ENCODE data around the gene CST11.

The CST11 gene

DNA sequence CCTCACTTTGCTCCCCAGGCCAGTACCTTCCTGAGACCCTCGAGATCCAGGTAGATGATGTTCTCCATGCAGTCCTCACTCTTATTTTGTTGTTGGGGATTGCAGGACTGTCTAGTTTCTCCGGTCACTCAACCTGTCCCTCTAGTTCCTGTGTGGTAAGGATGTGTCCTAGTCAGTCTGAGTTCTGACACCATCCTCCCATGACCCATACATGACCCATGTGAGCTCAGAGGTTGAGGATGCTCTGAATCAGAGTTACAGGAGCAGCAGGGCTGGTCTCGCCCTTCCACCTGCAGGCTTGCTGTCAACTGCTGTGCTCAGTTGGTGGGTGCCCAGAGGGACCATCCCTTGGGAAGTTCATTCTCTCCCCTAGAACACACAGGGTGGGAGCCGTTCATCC, 26.4 kb upstream of the CST11 start:
- Histone ChIP-seq H3K9me2 (ENCODE audit: low read depth, low read length) (no peaks in the 10 kb centered on the region), H3K4me3 (ENCODE audit: low read depth, low read length, poor library complexity, severe bottlenecking) (no peak overlapping the region), H3K4me1 (ENCODE audit: insufficient read depth, low read length, severe bottlenecking) (no peaks in the 10 kb centered on the region), H2AFZ (ENCODE audit: low read length) (no peak overlapping the region), H3K9ac (ENCODE audit: low read length) (no peak overlapping the region), H3K4me2 (ENCODE audit: low read length) (no peak overlapping the region), H3F3A (ENCODE audit: insufficient read depth, low read length) (no peaks in the 10 kb centered on the region), H3K36me3 (ENCODE audit: insufficient read depth, low read length) (no peaks in the 10 kb centered on the region), H3K27ac (ENCODE audit: low read depth, low read length, poor library complexity, severe bottlenecking) (no peak overlapping the region), H3K79me2 (ENCODE audit: insufficient read depth, low read length) (no peaks in the 10 kb centered on the region), H4K20me1 (ENCODE audit: insufficient read depth, low read length) (no peaks in the 10 kb centered on the region), H3K9me3 (ENCODE audit: low read length) (no peaks in the 10 kb centered on the region), H3K27me3 (ENCODE audit: insufficient read depth, low read length) (no peaks in the 10 kb centered on the region)
- TF ChIP-seq, protein P1, sequence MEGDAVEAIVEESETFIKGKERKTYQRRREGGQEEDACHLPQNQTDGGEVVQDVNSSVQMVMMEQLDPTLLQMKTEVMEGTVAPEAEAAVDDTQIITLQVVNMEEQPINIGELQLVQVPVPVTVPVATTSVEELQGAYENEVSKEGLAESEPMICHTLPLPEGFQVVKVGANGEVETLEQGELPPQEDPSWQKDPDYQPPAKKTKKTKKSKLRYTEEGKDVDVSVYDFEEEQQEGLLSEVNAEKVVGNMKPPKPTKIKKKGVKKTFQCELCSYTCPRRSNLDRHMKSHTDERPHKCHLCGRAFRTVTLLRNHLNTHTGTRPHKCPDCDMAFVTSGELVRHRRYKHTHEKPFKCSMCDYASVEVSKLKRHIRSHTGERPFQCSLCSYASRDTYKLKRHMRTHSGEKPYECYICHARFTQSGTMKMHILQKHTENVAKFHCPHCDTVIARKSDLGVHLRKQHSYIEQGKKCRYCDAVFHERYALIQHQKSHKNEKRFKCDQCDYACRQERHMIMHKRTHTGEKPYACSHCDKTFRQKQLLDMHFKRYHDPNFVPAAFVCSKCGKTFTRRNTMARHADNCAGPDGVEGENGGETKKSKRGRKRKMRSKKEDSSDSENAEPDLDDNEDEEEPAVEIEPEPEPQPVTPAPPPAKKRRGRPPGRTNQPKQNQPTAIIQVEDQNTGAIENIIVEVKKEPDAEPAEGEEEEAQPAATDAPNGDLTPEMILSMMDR (IDR thresholded peaks at IDR 0.05; ENCODE audit: low read length) = no peak
- TF ChIP-seq EZH2 (IDR thresholded peaks at IDR 0.05; ENCODE audit: borderline replicate concordance, low read length) = no peak

- TF ChIP-seq, protein P1 (IDR thresholded peaks at IDR 0.05; ENCODE audit: low read length) = no peak
- TF ChIP-seq EZH2 (IDR thresholded peaks at IDR 0.05; ENCODE audit: borderline replicate concordance, low read length) = no peak
- H3K27ac ChIP-seq (ENCODE audit: low read depth, low read length, poor library complexity, severe bottlenecking) = no peak overlapping the region
- no peaks in the 10 kb centered on the region for H3F3A ChIP-seq (ENCODE audit: insufficient read depth, low read length)
- no peak overlapping the region for H3K9ac ChIP-seq (ENCODE audit: low read length)
- no peaks in the 10 kb centered on the region for H3K36me3 ChIP-seq (ENCODE audit: insufficient read depth, low read length)
- no peaks in the 10 kb centered on the region for H3K27me3 ChIP-seq (ENCODE audit: insufficient read depth, low read length)
- no peak overlapping the region for H3K4me2 ChIP-seq (ENCODE audit: low read length)
- H3K9me3 ChIP-seq (ENCODE audit: low read length) = no peaks in the 10 kb centered on the region
- no peaks in the 10 kb centered on the region for H4K20me1 ChIP-seq (ENCODE audit: insufficient read depth, low read length)
- no peaks in the 10 kb centered on the region for H3K9me2 ChIP-seq (ENCODE audit: low read depth, low read length)
- H2AFZ ChIP-seq (ENCODE audit: low read length) = no peak overlapping the region
- no peak overlapping the region for H3K4me3 ChIP-seq (ENCODE audit: low read depth, low read length, poor library complexity, severe bottlenecking)
- no peaks in the 10 kb centered on the region for H3K79me2 ChIP-seq (ENCODE audit: insufficient read depth, low read length)
- H3K4me1 ChIP-seq (ENCODE audit: insufficient read depth, low read length, severe bottlenecking) = no peaks in the 10 kb centered on the region
These were observed 24.5 kb upstream of the CST11 start for GRCh38 chr20:23477223-23477622.

DNA sequence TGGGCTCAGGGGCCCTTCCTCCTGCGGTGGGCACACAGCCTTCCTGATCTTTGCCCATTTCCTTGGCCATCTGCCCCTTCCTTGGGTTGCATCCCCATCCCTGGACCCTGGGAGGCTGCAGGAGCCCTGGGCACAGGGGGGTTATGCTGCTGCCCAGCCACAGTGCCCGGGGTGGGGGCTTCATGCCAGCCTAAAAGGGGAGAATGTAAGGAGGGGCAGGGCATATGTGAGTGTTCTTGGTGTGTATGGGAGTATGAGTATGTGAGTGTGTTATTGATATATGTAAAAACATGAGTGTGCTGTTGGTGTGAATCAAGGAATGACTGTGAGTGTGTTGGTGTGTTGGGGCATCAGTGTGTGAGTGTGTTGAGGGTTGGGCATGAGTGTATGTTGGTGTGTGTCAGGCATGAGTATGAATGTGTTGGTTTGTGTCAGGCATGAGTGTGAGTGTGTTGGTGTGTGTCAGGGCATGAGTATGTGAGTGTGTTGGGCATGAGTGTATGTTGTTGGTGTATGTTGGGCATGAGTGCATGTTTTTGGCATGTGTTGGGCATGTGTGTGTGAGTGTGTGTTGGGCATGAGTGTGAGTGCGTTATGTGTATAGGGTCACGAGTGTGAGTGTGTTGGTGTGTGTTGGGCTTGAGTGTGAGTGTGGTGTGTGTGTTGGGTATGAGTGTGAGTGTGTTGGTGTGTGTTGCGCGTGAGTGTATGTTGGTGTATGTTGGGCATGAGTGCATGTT, 23.5 kb upstream of the CST11 start:
- H3K27ac ChIP-seq (ENCODE audit: low read depth, low read length, poor library complexity, severe bottlenecking) = no peak overlapping the region
- no peaks in the 10 kb centered on the region for H3K79me2 ChIP-seq (ENCODE audit: insufficient read depth, low read length)
- no peaks in the 10 kb centered on the region for H3F3A ChIP-seq (ENCODE audit: insufficient read depth, low read length)
- no peaks in the 10 kb centered on the region for H3K36me3 ChIP-seq (ENCODE audit: insufficient read depth, low read length)
- no peaks in the 10 kb centered on the region for H3K27me3 ChIP-seq (ENCODE audit: insufficient read depth, low read length)
- no peak overlapping the region for H3K4me2 ChIP-seq (ENCODE audit: low read length)
- no peaks in the 10 kb centered on the region for H3K9me2 ChIP-seq (ENCODE audit: low read depth, low read length)
- H2AFZ ChIP-seq (ENCODE audit: low read length) = no peak overlapping the region
- no peaks in the 10 kb centered on the region for H3K9me3 ChIP-seq (ENCODE audit: low read length)
- H4K20me1 ChIP-seq (ENCODE audit: insufficient read depth, low read length) = no peaks in the 10 kb centered on the region
- no peak overlapping the region for H3K4me3 ChIP-seq (ENCODE audit: low read depth, low read length, poor library complexity, severe bottlenecking)
- H3K4me1 ChIP-seq (ENCODE audit: insufficient read depth, low read length, severe bottlenecking) = no peaks in the 10 kb centered on the region
- no peak for TF ChIP-seq EZH2 (IDR thresholded peaks at IDR 0.05; ENCODE audit: borderline replicate concordance, low read length)
- TF ChIP-seq, protein P1 (IDR thresholded peaks at IDR 0.05; ENCODE audit: low read length) = no peak
- no peak overlapping the region for H3K9ac ChIP-seq (ENCODE audit: low read length)

Data from OCI-LY1 (cell line).